Sigmoid colon (tissue), 3 donors: ENCODE measurements around the gene FUT8.

Experiments used
- CTCF ChIP-seq, 4 experiments: fragments of 450-650 bp in 3 of 4; fragments of 200-600 bp in 1 of 4; IDR thresholded peaks; one replicate each; pipeline ENCODE4 v1.5.1; 2016 to 2019; ENCODE audit warnings: antibody characterized with exemption in 4 of 4, mild to moderate bottlenecking in 3 of 4, moderate library complexity in 2 of 4
- POLR2A ChIP-seq, 2 donors: fragments of 450-650 bp; IDR thresholded peaks; one replicate each; pipeline ENCODE4 v1.6.1; 2016; ENCODE audit warnings: antibody characterized with exemption in 2 of 2, mild to moderate bottlenecking in 2 of 2, moderate library complexity in 2 of 2

- TF ChIP-seq POLR2A (IDR thresholded peaks at IDR 0.05) (no peak), CTCF (IDR thresholded peaks at IDR 0.05) (no peak)
Observed at GRCh38 chr14:65548878-65549277, 136.3 kb downstream of the FUT8 start.
